ENCODE measurements around the gene VCAN.

The VCAN gene

GRCh38 chr5:83559118-83559785 is 87.7 kb downstream of the VCAN start:
- in situ Hi-C loops (cut with HindIII; ENCODE audit: low sequenced_read_pairs), result no loop called here

GRCh38 chr5:83562071-83562606 is 90.6 kb downstream of the VCAN start:
- in situ Hi-C loops (cut with HindIII; ENCODE audit: low sequenced_read_pairs), result no loop called here

GRCh38 chr5:83562791-83563557 is 91.4 kb downstream of the VCAN start:
- in situ Hi-C loops (cut with HindIII; ENCODE audit: low sequenced_read_pairs), result no loop called here

- in situ Hi-C loops (cut with HindIII; ENCODE audit: low sequenced_read_pairs), result no loop called here
These were observed 92.1 kb downstream of the VCAN start for GRCh38 chr5:83563631-83564030.

- in situ Hi-C loops (cut with HindIII; ENCODE audit: low sequenced_read_pairs), result no loop called here
These were observed 92.7 kb downstream of the VCAN start for GRCh38 chr5:83564069-83564749.

GRCh38 chr5:83567741-83568140 is 96.2 kb downstream of the VCAN start:
- in situ Hi-C loops (cut with HindIII; ENCODE audit: low sequenced_read_pairs), result no loop called here

GRCh38 chr5:83568186-83568585 is 96.6 kb downstream of the VCAN start:
- in situ Hi-C loops (cut with HindIII; ENCODE audit: low sequenced_read_pairs), result no loop called here

- in situ Hi-C loops (cut with HindIII; ENCODE audit: low sequenced_read_pairs), result no loop called here
These were observed 99.4 kb downstream of the VCAN start for GRCh38 chr5:83570916-83571315.

GRCh38 chr5:83572271-83572670 is 100.7 kb downstream of the VCAN start:
- in situ Hi-C loops (cut with HindIII; ENCODE audit: low sequenced_read_pairs), result no loop called here

- in situ Hi-C loops (cut with HindIII; ENCODE audit: low sequenced_read_pairs), result no loop called here
These were observed 104.8 kb downstream of the VCAN start for GRCh38 chr5:83576341-83576740.

- in situ Hi-C loops (cut with HindIII; ENCODE audit: low sequenced_read_pairs), result no loop called here
These were observed 105.6 kb downstream of the VCAN start for GRCh38 chr5:83577036-83577636.

GRCh38 chr5:83583859-83584258 is 112.3 kb downstream of the VCAN start:
- in situ Hi-C loops (cut with HindIII; ENCODE audit: low sequenced_read_pairs), result no loop called here

GRCh38 chr5:83586874-83587776 is 115.6 kb downstream of the VCAN start:
- in situ Hi-C loops (cut with HindIII; ENCODE audit: low sequenced_read_pairs), result no loop called here

GRCh38 chr5:83589786-83590185 is 118.2 kb downstream of the VCAN start:
- in situ Hi-C loops (cut with HindIII; ENCODE audit: low sequenced_read_pairs), result no loop called here

- in situ Hi-C loops (cut with HindIII; ENCODE audit: low sequenced_read_pairs), result no loop called here
These were observed 119.4 kb downstream of the VCAN start for GRCh38 chr5:83590966-83591365.

GRCh38 chr5:83595217-83595616 is 123.7 kb downstream of the VCAN start:
- in situ Hi-C loops (cut with HindIII; ENCODE audit: low sequenced_read_pairs), result no loop called here

GRCh38 chr5:83608122-83608521 is 136.6 kb downstream of the VCAN start:
- in situ Hi-C loops (cut with HindIII; ENCODE audit: low sequenced_read_pairs), result no loop called here

- in situ Hi-C loops (cut with HindIII; ENCODE audit: low sequenced_read_pairs), result no loop called here
These were observed 143.3 kb downstream of the VCAN start for GRCh38 chr5:83614841-83615240.

- in situ Hi-C loops (cut with HindIII; ENCODE audit: low sequenced_read_pairs), result no loop called here
These were observed 156.8 kb downstream of the VCAN start for GRCh38 chr5:83628360-83628759.

All from endothelial cell of hepatic sinusoid (primary cell).